HUES64 (cell line): ENCODE data around the gene LBX1.

Experiments
- H3K27ac ChIP-seq: 2 replicates; pipeline ENCODE4 v1.7.0; 2013; ENCODE audit warnings: low read depth, low read length, inconsistent platforms
- H3K27me3 ChIP-seq: 2 replicates; pipeline ENCODE4 v1.6.1; 2013; ENCODE audit warnings: mild to moderate bottlenecking, low read length; ENCODE audit not compliant: insufficient read depth
- H3K36me3 ChIP-seq: 2 replicates; pipeline ENCODE4 v1.6.1; 2013; ENCODE audit warnings: mild to moderate bottlenecking, low read length; ENCODE audit not compliant: insufficient read depth
- H3K4me1 ChIP-seq: 2 replicates; pipeline ENCODE4 v1.6.1; 2013; ENCODE audit warnings: mild to moderate bottlenecking, low read length, moderate library complexity; ENCODE audit not compliant: insufficient read depth
- H3K4me3 ChIP-seq: 2 replicates; pipeline ENCODE4 v1.5.1; 2013; ENCODE audit warnings: mild to moderate bottlenecking, low read length, moderate library complexity
- H3K9ac ChIP-seq: 2 replicates; pipeline ENCODE4 v1.6.1; 2013; ENCODE audit warnings: mild to moderate bottlenecking, low read depth, low read length
- H3K9me3 ChIP-seq: 2 replicates; pipeline ENCODE4 v1.6.1; 2013; ENCODE audit warnings: low read depth, low read length; ENCODE audit not compliant: insufficient read depth
- WGBS: fragments of 150-250, 120-280 bp; methylation state at CpG from one replicate; pipeline ENCODE4 v1.1.7; 2013; ENCODE audit warnings: missing lambda C conversion rate; 5-methylcytosine and 5-hydroxymethylcytosine counted together

The LBX1 gene

DNA sequence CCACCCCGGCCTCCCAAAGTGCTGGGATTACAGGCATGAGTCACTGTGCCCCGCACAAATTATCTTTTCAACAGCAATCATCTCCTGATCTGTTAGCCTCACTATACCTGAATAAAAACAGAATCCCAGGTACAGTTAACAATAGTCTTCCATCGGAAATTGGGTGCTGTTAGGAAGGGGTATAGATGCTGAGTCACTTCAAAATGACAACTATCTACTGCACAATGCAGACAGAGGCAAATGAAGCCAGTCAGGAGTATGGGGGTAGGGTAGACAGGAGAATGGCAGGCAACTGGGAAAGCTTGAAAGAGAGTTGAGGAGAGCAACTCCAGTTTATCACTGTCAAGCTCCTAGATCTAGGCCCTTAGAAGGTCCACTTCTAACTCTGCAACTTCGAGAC is 40.3 kb downstream of the LBX1 start:
- H3K9ac ChIP-seq, result no peak overlapping the region
- no peaks in the 10 kb centered on the region for H3K9me3 ChIP-seq
- no peaks in the 10 kb centered on the region; the same call in 1 of the 2 replicates for H3K27me3 ChIP-seq
- 92% methylated on average over 4 of the region's 4 CpGs for WGBS
- no peaks in the 10 kb centered on the region for H3K36me3 ChIP-seq
- no peak overlapping the region for H3K27ac ChIP-seq
- peaks cover 16% of the 10 kb centered on the region for H3K4me1 ChIP-seq
- H3K4me3 ChIP-seq, result no peak overlapping the region

DNA sequence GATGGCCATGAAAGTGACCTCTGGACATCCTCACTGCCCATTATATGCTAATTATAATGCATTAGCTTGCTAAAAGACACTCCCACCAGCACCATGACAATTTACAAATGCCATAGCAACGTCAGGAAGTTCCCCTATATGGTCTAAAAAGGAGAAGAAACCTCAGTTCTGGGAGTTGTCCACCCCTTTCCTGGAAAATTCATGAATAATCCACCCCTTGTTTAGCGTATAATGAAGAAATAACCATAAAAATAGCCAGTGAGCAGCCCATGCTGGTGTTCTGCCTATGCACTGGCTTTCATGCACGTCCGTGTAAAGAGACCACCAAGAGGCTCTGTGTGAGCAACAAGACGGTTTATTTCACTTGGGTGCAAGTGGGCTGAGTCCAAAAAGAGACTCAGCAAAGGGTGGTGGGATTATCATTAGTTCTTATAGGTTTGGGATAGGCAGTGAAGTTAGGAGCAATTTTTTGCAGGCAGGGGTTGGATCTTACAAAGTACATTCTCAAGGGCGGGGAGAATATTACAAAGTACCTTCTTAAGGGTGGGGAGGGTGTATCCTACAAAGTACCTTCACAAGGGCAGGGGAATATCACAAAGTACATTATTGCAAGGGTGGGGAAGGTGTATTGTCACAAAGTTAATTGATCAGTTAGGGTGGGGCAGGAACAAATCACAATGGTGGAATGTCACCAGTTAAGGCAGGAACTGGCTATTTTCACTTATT is 45.6 kb downstream of the LBX1 start:
- Histone ChIP-seq H3K27ac (no peak overlapping the region), H3K4me3 (no peak overlapping the region), H3K9me3 (no peaks in the 10 kb centered on the region), H3K9ac (no peak overlapping the region), H3K4me1 (peaks cover 9% of the 10 kb centered on the region), H3K36me3 (no peaks in the 10 kb centered on the region), H3K27me3 (no peaks in the 10 kb centered on the region; the same call in 1 of the 2 replicates)
- 88% methylated on average over 6 of the region's 6 CpGs for WGBS

- Histone ChIP-seq H3K27me3 (no peaks in the 10 kb centered on the region; the same call in 1 of the 2 replicates), H3K9me3 (no peaks in the 10 kb centered on the region), H3K4me1 (peaks cover 9% of the 10 kb centered on the region), H3K4me3 (no peak overlapping the region), H3K9ac (no peak overlapping the region), H3K36me3 (no peaks in the 10 kb centered on the region), H3K27ac (no peak overlapping the region)
- 38% methylated on average over 1 of the region's 2 CpGs for WGBS
Observed at GRCh38 chr10:101182936-101183335, 46.3 kb downstream of the LBX1 start.
